Kidney capillary endothelial cell (primary cell): ENCODE measurements around the gene ADCY1.
"Not testable (repeated sequence)": the region's sequence is repeated elsewhere in the genome, so short reads cannot be mapped to it uniquely, and the experiment has no call there.

Experiments used
- DNase-seq: peaks from one replicate; pipeline ENCODE4 v3.0.0-alpha.2; 2018; ENCODE audit warnings: low spot score

ADCY1 gene

DNA sequence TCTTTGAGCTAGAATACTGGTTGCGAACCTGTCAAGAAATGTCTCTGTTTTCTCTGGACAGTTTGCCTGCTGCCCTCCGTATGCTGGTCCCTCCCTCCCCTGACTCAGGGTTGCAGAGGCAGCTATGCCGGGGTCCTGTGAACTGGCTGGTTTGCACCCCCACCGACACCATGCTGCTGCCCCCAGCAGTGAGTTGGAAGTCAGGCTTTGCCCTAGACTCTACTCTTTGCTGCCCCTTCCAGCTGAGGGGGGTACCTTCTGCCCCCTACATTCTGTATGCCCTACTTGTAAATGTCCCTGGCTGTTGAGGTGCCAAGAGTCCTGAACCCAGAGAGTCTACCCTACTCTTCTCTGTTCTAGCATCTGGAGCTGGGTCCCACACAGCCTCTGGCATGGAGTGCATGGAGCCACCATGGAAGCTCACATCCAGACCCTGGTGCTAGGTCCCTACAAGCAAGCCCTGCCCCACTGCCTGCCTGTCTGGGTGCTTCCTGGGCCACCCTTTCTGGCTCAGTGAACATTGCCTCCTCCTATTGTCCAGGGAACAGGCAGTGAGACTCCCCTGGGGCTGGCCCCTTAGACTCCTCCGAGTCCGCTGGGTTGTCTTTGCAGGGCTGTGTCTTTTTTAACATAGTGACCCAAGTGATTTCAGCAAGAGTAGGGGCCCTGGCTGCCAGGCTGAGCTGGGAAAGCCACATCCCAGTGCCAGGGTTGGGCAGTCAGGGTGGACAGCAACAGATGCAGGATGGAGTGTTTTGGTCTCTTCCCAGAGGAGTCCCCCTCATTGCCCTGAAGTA is 138.9 kb downstream of the ADCY1 start:
- no peak for DNase-seq

DNA sequence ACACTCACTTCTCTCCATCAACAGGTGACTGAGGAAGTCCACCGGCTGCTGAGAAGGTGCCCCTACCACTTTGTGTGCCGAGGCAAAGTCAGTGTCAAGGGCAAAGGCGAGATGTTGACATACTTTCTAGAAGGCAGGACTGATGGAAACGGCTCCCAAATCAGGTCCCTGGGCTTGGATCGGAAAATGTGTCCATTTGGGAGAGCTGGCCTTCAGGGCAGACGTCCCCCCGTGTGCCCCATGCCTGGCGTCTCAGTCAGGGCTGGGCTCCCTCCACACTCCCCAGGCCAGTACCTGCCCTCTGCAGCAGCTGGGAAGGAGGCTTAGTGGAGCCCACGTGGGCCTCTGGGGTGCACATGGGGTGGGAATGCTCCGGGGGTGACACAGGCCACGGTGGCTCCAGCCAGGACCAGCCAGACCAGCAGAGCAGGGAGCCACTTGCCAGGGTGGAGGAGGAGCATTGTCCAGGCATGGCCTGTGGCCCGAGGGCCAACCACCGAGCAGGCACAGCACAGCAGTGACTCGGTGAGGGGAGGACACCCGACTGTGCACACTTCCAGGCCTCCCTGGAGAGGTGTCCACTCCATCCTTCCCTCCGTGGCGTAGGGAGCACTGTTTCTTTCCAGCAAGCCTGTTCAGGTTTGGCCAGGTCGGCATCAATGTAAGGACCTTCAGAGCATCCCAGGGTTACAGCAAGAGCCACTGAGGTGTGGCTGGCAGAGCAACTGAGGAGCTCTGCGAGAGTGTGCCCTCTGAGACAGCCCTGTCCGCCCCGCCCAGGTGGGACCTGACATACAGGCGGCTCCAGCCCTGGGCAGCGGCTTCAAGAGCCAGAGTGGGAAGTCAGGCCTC is 139.7 kb downstream of the ADCY1 start:
- no peak for DNase-seq

DNA sequence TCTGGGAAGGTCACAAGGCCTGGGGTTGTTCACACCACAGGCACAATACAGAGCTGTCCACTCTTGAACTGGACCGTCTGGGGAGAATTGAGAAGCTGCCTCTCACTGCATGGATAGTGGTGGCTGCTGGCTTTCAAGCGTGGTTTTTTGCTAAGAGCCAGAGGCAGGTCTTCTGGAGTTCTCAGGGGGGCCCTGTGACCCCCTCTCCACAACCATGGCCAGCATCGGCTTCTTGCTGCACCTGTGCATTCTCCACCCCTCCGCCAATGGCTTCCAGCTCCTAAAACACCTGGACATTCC is 140.3 kb downstream of the ADCY1 start:
- no peak for DNase-seq

DNA sequence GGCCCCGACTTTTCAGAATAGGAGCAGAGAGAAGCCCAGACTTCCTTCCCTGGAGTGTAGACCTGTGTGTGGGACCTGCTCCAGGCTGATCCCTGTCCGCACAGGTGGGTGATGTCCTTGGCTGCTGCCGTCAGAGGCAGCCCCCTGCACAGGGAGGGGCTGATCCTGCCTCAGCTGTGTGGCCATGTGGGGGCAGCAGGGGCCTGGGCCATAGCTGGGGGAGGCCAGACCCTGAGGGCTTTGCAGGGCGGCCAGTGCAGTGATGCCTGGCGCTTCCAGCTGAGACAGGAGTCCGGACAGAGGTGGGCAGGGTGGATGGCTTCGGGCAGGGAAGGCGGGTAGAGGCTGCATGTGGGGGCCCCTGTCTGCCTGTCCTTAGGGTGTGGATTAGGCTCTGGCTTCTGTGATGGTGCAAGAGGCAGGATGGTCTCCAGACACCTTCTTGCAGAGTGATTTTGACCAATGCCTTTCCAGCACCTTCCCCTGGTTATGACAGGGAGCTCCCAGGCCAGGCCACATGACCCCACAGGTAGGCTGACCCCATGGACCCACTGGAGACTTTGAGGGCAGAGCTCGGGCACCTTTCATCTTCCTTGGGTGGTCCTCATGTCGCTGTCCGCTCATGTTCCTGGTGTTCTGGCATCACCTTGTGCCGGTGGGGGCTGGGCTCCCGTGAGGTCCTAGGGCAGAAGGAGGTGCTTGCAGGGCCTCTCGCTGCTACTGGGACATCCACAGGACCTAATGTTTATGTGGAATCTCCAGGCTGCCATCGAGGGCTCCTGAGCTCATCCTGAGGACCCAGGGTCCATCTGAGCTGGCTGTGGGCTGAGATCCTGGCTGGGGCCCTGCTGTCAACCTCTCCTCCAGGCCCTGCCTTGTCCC is 141.5 kb downstream of the ADCY1 start:
- no peak for DNase-seq

DNA sequence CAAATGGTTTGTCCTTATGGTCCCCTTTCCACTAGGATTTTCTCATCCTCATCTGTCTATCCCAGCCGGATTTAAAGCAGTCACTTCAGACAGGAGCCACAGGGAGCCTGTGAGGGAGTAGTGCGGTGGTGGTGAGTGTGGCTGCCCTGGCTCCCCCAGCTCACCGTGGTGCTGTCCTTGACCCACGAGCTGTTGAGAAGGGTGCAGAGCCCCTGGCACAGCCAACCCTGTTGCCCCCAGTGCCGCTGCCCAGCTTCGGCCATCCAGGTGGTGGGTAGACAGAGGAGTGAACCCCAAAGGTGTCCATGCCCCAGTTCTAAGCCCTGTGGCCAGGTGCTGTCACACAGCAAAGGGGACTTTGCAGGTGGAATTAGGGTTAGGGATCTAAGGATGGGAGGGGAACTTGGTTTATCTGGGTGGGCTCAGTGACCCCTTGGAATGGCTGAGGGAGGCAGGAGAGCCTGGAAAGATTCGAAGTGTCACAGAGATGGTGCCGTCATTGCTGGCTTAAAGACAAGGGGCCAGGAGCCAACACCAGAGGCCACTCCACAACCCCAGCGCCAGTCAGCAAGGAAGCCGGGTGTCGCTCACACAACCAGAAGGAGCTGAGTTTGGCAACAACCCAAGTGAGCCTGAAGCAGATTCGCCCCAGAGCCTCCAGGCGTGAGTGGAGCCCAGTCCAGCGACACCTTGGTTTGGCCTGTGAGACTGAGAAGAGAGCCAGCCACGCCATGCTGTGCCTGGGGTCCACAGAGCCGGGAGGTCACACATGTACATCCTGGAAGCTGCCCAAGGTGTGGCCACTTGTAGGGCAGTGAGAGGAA is 142.4 kb downstream of the ADCY1 start:
- no peak for DNase-seq

DNA sequence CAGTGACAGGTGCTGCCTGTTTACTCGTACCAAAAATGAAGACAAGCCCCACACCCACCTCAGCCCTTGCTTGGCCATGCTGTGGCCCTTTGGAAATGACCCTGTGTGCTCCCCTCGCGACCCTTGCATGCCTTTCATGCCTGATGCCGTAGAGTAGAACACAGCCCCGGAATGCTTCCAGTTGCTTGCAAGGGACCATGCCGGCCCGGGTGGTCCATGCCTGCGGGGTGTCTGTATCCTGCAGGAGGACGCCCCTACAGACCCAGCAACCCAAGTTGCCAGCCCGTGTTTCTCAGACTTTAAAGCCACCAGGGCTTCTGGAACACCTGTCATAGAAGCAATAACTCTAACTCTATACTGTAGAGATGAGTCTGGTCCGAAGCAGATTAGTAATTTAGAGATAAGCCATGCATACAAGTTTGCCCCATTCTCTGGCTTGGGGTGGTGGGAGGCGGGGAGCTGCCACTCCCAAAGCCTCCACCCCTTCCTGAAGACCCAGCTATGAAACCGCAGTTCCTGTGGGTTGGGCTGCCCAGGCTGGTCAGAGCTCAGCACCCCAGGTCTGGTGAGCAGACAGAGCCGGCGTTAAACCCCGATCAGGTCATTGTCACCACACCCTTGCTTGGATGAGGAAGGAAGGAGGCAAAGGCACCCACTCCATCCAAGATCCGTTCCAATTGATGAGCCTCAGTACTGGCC is 143.5 kb downstream of the ADCY1 start:
- DNase-seq: no peak

DNA sequence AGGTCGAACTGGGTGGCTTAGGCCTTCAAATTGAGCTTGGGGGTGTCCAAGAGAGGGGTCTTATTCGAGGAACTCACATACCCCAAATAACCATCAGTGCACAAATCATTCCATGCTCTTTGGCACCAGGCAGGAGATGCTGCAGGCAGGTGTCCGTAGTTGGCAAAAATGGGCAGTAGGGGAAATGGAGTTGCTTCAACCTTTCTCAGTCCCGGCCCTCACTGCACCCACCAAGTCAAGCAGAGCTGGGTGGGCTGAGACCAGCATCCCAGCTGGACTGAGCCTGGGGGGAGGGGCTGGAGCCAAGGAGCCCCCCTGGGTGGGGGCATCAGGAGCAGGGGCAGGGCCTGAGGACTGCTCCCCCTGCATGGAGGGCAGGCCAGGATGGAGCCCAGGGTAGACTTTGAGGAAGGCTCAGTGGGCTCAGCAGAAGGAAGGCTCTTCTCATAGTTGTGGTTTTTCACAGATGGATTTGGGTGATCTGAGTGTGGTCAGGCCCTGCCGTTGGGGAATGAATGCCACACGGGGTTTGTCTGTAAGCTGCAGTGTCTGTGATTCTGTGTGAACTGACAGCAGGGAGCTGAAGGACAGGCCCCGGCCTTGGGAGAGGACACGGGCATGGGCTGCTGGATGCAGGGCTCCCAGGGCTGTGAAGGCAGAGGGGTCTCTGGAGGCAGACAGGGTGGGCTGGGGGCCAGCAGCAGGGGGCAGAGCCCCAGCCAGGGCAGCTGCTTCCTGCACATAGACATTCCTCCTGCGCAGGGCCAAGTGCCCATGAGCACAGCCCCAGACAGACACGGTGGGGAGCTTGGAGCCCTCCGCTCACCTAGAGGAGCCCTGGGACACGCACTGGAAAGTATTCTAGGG is 144.5 kb downstream of the ADCY1 start:
- no peak for DNase-seq

DNA sequence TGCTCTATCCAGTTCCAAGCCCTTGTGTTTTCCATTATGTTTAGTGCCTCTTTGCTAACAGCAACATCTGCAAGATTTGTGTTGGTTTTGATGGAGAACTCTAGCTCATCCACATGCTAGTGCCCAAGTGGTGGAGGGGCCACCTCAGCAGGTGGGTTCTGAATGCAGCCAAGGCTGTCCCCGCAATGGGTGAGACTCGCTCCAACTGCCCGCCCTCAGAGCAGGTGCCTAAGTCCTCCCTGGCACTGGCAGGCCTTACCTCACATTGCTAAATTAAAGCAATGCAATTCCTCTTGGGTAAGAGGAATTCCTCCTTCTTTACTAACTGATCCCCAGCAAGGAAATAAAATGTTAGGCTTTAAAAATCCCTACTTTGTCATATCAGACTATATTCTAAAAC is 146.8 kb downstream of the ADCY1 start:
- no peak for DNase-seq

DNA sequence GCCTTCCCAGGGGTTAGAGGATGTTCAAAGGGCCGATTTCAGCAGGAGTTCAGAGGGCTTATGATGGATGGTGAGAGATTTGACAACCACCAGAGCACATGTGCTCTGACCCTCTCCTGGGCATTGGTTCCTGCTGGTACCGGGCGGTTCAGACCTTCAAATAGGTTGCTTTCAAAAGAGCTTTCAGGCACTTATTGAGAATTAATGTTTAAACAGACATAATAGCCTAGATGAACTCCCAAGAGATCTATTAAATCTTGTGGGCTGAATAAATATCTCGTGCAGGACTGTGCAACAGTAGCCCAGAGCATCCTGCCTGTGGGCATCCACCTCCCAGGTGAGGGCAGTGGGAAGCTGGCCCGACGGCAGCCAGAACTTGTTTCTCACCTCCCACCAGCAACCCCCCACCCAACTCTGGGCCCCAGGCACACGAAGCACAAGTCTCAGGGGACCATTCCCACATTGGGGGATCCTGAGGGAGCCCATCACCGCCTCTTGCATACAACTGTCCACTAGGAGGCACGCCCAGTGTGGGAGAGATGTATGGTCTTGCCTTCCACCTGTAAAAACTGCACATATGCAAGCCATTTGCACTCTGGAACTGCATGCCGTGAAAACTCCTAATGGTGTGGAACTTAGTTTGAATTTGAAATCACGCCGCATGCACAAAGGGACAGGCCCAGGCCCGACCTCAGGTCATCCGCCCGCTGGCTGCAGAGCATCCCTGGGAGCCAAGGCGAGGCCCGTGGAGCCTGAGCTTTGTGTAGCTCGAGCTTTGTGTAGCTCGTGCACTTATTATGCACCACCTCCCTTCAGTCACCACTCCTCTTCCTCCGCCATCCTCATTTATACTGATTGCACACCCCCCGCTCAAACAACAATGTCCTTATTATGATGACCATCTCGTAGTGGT is 147.8 kb downstream of the ADCY1 start:
- DNase-seq: no peak

DNA sequence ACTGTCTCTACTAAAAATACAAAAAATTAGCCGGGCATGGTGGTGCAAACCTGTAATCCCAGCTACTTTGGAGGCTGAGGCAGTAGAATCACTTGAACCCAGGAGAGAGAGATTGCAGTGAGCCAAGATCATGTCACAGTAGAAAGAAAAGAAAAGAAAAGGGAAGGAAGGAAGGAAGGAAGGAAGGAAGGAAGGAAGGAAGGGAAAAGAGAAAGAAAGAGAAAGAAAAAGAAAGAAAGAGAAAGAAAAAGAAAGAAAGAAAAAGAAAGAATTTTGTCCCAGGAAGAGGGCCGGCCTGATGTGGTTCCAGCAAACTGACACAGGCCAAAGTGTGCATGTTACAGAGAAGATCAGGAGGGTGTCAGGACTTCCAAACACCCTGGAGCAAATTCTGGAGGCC is 151.1 kb downstream of the ADCY1 start:
- not testable (repeated sequence) for DNase-seq

DNA sequence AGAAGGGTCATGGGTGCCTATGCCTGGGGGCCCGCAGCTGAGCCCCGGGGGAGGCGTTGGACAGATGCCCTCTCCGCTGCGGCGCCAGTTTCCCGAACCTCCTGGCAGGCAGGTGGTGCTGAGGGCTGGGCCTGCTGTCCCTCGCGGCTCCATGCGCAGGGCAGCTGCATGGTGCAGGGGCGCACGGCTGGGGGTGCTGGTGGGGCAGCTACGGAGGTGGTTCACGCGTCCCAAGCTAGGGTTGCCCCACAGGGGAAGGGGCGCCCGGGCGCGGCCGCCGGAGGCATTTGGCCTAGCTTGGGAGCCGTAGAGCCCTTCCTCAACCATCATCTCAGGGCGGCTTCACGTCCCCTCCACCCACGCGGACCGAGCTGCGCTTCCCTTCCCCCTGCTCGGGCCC is 152.7 kb downstream of the ADCY1 start:
- no peak for DNase-seq

DNA sequence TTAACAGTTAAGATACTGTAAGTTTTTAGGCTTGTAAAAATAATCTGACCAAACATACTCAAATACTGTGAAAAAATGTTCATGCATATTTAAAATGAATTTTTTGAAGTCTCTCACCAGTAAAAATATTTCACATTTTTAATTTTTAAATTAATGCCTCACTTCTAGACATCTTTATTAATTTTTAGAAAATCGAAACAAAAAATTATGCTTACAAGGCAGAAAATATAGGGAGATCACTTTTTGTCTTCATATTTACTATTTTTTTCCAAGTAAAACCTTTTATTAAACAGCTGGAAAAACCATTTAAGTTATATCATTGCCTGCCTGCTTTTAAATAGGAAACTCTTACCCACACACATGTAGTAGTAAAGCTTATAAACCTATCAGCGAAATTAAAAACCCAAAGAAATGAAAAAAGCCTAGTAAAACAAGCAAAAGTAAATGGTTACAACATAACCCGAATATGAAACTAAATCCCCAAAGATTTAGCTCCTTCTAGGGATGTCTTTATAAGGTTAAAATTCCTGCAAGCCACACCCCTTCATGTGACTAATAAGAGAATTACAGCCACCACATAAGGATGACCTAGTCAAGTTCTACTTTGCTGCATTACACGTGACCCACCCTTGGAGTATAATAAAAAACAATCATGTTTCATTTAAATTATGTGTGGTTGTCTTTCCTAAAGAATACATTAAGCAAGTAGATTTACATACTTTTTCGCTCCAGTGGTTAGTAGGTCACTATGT is 157.7 kb downstream of the ADCY1 start:
- not testable (repeated sequence) for DNase-seq

DNA sequence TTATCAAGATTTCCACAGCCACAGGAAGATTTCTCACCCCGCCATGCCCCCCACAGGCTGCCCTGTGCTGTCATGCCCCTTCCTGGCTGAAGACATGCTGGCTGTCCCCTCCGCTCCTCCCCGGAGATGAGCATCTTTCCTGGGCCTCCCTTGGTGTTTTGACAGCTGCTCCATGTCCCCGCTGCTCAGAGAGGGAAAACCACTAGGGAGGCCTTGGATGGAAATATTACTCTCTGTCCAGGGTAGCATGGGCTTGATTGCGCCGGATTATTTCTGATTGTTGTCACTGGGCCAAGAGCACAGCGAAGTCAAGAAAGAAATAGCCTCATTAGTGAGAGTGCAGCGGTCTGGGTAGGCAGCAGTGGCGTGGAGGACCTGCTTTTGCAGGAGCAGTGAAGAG is 164.8 kb downstream of the ADCY1 start:
- DNase-seq: not testable (repeated sequence)

DNA sequence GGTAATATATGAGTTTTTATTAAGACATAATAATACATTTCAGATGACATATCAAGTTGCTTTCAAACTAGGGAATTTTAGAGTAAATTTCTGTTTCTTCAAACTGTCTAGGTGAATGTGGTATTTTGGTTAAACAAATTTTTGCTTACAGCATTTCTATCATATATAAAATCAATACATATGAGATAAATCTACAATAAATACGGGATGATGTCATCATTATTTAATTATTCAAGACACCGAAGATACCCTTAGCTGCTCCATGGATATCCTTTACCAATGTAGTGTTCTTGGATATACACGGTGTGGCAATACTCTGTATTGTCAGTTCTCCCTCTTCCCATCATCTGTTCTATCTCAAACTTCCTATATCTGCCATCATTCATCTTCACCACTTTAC is 166.4 kb downstream of the ADCY1 start:
- not testable (repeated sequence) for DNase-seq

DNA sequence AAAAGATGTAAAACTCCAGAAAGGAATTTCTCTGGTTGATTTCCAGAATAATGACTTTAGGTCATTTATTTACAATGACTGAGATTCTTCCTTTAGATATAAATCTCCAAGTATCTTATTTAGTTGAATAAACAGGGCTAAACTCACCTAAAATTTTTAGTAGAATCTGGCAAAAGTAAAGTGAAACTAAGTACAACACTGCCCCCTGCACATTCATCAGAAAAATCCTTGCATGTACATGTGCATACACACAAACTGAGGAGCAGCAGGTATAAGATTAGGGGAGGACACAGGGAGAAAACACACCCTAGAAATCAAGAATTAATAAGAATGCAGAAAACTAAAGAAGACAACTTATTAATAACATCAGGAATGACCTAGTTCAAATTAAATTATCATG is 174.8 kb downstream of the ADCY1 start:
- not testable (repeated sequence) for DNase-seq

DNA sequence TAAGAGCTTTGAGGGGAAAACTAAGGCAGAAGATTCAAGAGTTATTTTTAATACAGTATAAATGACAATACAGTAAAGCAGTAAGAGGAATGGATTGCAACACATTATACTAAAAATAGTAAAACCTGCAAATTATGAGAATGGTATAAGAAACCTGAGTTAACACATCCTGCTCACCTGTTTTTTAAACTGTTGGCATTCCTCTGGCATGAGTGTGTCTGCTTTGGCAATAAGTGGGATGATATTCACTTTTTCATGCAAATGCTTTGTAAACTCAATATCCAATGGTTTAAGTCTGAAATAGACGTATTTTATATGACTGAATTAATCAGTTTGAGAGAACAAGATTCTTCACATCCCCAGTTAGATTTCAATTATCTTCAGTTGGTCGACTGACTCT is 177.2 kb downstream of the ADCY1 start:
- DNase-seq: not testable (repeated sequence)

DNA sequence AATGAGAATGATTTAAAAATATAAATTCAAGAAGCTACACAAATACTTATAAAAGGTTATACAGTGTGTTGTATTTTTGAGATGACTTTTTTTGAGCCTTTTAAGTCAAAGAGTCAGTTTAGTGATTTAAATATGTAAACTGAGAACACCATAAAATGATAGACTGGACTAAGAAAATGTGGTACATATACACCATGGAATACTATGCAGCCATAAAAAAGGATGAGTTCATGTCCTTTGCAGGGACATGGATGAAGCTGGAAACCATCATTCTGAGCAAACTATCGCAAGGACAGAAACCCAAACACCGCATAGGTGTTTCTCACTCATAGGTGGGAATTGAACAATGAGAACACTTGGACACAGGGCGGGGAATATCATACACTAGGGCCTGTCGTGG is 182.2 kb downstream of the ADCY1 start:
- DNase-seq: not testable (repeated sequence)

DNA sequence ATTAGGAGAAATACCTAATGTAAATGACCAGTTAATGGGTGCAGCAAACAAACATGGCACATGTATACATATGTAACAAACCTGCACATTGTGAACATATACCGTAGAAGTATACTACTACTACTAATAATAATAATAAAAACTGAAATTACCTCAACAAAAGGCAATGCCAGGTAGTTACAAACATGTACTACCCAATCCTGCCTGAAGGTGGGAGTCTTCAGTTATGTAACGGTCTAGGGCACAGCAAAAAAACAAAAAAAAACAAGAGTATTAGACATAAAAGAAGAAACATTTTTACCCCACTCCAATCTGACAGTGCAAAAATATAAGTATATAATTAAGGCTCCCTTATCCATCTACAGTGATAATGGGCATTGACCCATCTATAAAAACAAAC is 182.6 kb downstream of the ADCY1 start:
- not testable (repeated sequence) for DNase-seq
